GM12872 (cell line): ENCODE measurements around the gene PURA.

ENCODE experiments used
- TF ChIP-seq, protein P1 (sequence below): IDR thresholded peaks from 3 replicates; pipeline ENCODE4 v1.5.1; 2011; ENCODE audit warnings: low read depth, mild to moderate bottlenecking, low read length, moderate library complexity; ENCODE audit not compliant: insufficient read depth

PURA gene

DNA sequence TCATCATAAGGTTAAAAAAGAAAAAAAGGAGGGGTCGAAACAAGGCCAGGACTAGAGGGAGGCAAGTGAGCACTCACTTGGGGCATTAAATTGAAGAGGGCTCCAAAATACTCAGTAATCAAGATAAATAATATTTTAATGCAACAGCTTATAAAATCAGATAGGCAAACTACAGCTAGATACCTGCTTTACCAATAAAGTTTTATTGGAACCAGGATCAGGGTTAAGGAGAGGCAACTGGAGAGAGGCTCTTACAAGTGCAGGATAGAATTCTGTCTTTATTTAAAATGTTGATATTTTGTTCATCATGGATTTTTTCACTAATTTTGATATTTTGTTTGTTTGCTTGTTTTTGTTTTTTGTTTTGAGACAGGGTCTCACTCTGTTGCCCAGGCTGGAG is 30.3 kb upstream of the PURA start:
- TF ChIP-seq, protein P1, sequence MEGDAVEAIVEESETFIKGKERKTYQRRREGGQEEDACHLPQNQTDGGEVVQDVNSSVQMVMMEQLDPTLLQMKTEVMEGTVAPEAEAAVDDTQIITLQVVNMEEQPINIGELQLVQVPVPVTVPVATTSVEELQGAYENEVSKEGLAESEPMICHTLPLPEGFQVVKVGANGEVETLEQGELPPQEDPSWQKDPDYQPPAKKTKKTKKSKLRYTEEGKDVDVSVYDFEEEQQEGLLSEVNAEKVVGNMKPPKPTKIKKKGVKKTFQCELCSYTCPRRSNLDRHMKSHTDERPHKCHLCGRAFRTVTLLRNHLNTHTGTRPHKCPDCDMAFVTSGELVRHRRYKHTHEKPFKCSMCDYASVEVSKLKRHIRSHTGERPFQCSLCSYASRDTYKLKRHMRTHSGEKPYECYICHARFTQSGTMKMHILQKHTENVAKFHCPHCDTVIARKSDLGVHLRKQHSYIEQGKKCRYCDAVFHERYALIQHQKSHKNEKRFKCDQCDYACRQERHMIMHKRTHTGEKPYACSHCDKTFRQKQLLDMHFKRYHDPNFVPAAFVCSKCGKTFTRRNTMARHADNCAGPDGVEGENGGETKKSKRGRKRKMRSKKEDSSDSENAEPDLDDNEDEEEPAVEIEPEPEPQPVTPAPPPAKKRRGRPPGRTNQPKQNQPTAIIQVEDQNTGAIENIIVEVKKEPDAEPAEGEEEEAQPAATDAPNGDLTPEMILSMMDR: no peak

DNA sequence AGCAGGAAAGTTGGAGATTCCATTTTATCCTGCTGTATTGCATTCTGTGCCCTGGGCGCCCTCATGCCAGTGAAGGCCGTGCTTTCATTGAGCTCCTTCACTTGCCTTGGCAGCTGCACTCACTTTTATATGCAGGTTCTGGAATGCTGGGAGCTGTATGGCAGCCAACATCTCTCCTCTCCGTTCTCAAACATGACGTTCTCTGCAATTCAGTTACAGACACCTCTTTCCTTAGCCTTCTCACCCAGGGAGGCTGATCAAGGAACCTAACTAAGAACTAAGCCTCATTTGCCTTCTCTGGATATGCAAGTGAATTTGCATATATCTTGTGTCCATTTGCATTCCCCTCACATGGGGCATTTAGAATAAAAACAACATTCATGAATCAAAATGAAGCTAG is 29.4 kb upstream of the PURA start:
- TF ChIP-seq, protein P1: no peak

- TF ChIP-seq, protein P1: no peak
Measured at GRCh38 chr5:140090251-140090650, 23.7 kb upstream of the PURA start.

DNA sequence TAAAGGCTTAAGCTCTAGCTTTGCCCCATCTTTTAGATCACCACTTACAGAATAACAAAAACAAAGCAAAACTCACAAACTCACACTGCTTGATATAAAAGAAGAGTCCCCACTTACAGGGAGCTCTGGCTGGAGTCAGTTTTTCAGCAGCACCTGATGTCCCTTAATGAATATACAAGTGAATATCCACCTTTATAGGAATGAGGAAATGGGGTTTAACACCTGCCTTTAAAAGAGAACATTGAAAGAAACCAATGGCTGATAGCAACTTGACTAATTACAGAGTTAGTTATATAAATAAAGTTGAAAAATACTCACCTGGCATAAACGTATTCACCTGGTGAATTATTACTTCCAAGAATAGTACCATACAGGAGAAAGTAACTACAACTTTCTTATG is 20.7 kb upstream of the PURA start:
- TF ChIP-seq, protein P1: no peak

GRCh38 chr5:140093866-140094265 is 20.0 kb upstream of the PURA start:
- TF ChIP-seq, protein P1: no peak

DNA sequence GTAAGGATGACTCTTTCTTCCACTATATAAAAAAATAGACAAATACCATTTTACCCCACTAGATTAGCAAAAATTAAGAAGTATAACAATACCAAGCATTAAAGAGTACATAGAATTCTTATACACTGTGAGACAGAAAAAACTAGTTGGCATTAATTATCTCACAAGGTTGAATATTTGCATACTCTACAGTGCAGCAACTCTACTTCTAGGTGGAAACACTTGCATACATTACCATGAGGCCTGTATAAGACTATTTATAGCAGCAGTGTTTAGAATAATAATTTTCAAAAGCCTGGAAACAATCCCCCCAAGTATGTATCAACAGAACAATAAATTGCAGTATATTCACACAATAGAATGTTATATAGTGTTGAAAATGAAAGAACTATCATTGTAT is 19.0 kb upstream of the PURA start:
- TF ChIP-seq, protein P1: no peak

GRCh38 chr5:140101179-140101578 is 12.7 kb upstream of the PURA start:
- TF ChIP-seq, protein P1: no peak

DNA sequence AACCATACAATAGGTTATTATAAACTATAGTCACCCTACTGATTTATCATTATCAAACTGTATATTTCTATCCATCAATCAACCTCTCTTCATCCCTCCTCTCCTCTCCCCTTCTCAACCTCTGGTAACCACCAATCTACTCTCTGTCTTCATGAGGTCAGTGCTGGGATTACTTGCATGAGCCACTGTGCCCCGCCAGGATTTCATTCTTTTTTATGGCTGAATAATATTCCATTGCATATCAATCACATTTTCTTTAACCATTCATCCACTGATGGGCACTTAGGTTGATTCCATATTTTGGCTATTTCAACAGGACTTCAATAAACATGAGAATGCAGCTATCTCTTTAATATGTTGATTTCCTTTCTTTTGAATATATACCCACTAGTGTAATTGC is 10.8 kb upstream of the PURA start:
- TF ChIP-seq, protein P1: no peak
